ENCODE results near the gene GDPD1. TPM values are rescaled to one million over a fixed set of nuclear protein-coding genes. Genes with fewer than 3 reads are reported as not detected.
A peak's percentile ranks its signal among the peaks of the same experiment; 100 is the strongest.

Gene GDPD1
- total and polyA plus RNA-seq, 4 donors: 0.45 to 1.4 (median 0.78) TPM

- H3K4me1 ChIP-seq (ENCODE audit: control insufficient read depth in 4 of 4, insufficient read depth in 4 of 4, low read length in 3 of 4): peaks cover 0 to 12% (median 7%) of the 10 kb centered on the region in 4 donors
- TF ChIP-seq FOXA2 (IDR thresholded peaks at IDR 0.05) (no peak), TAF1 (conservative IDR thresholded peaks at IDR 0.05) (no peak), HNF4A (conservative IDR thresholded peaks at IDR 0.05) (peak; percentile 51 to 72), ZBTB33 (IDR thresholded peaks at IDR 0.05) (peak; percentile 2), RXRA (IDR thresholded peaks at IDR 0.05) (peak in 1 of 2 donors; percentile 49)
- no peaks in the 10 kb centered on the region for H3K36me3 ChIP-seq (ENCODE audit: control insufficient read depth in 4 of 4, insufficient read depth in 3 of 4, low read depth in 1 of 4, low read length in 3 of 4)
- H3K9me3 ChIP-seq (ENCODE audit: control insufficient read depth in 4 of 4, low read length in 3 of 4): no peaks in the 10 kb centered on the region
- H3K27ac ChIP-seq (ENCODE audit: low read depth in 1 of 2, low read length in 2 of 2): peak overlapping the region; percentile 68 to 78
- WGBS: 34% methylated on average over 2 of the region's 2 CpGs
- H3K27me3 ChIP-seq (ENCODE audit: control insufficient read depth in 4 of 4, insufficient read depth in 4 of 4, low read length in 3 of 4): no peaks in the 10 kb centered on the region
- no peak for DNase-seq (ENCODE audit: low spot score)
- no peak overlapping the region for H3K4me3 ChIP-seq (ENCODE audit: low read depth in 1 of 3, low read length in 3 of 3)
- H3K9ac ChIP-seq (ENCODE audit: low read depth in 1 of 2, low read length in 2 of 2): no peak overlapping the region
Measured at GRCh38 chr17:59296190-59296589, 75.9 kb downstream of the GDPD1 start.

DNA sequence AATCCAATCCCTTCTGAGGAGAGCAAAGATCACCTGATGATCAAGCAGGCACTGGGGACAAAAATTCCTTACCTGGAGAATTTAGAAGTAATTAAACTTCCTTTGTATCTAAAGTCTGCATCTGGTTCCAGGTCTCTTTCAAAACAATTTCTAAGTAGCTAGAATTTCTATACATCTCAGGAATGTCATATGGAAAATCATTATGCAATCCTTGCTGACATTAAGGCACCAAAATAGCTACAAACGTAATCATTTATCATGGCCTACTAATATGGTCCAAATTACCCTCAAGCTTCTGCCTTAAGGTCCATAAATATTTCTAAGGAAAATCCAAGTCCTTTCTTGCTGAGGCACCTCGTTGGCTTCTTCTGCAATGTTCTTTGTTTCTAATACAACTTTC lies 78.2 kb downstream of the GDPD1 start:
- no peak for DNase-seq (ENCODE audit: low spot score)
- H3K9me3 ChIP-seq (ENCODE audit: control insufficient read depth in 4 of 4, low read length in 3 of 4): no peaks in the 10 kb centered on the region
- no peaks in the 10 kb centered on the region for H3K27me3 ChIP-seq (ENCODE audit: control insufficient read depth in 4 of 4, insufficient read depth in 4 of 4, low read length in 3 of 4)
- H3K36me3 ChIP-seq (ENCODE audit: control insufficient read depth in 4 of 4, insufficient read depth in 3 of 4, low read depth in 1 of 4, low read length in 3 of 4): no peaks in the 10 kb centered on the region
- TF ChIP-seq ATF3 (IDR thresholded peaks at IDR 0.05) (no peak), RXRA (IDR thresholded peaks at IDR 0.05) (no peak), EGR1 (IDR thresholded peaks at IDR 0.05; ENCODE audit: low read depth in 2 of 2) (no peak), NR2F2 (IDR thresholded peaks at IDR 0.05) (no peak), FOXA2 (IDR thresholded peaks at IDR 0.05) (no peak), FOXA1 (IDR thresholded peaks at IDR 0.05) (no peak), GABPA (IDR thresholded peaks at IDR 0.05 in 1 of 2, conservative IDR thresholded peaks at IDR 0.05 in 1 of 2) (no peak), RAD21 (IDR thresholded peaks at IDR 0.05) (no peak), HNF4A (conservative IDR thresholded peaks at IDR 0.05) (no peak), ZBTB33 (IDR thresholded peaks at IDR 0.05) (no peak)
- TF ChIP-seq, protein P1, sequence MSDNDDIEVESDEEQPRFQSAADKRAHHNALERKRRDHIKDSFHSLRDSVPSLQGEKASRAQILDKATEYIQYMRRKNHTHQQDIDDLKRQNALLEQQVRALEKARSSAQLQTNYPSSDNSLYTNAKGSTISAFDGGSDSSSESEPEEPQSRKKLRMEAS (IDR thresholded peaks at IDR 0.05): no peak
- no peak overlapping the region for H3K9ac ChIP-seq (ENCODE audit: low read depth in 1 of 2, low read length in 2 of 2)
- H3K27ac ChIP-seq (ENCODE audit: low read depth in 1 of 2, low read length in 2 of 2): no peak overlapping the region
- peaks cover 0 to 12% (median 7%) of the 10 kb centered on the region in 4 donors for H3K4me1 ChIP-seq (ENCODE audit: control insufficient read depth in 4 of 4, insufficient read depth in 4 of 4, low read length in 3 of 4)
- WGBS: 79% methylated on average over 2 of the region's 2 CpGs
- H3K4me3 ChIP-seq (ENCODE audit: low read depth in 1 of 3, low read length in 3 of 3): no peak overlapping the region

DNA sequence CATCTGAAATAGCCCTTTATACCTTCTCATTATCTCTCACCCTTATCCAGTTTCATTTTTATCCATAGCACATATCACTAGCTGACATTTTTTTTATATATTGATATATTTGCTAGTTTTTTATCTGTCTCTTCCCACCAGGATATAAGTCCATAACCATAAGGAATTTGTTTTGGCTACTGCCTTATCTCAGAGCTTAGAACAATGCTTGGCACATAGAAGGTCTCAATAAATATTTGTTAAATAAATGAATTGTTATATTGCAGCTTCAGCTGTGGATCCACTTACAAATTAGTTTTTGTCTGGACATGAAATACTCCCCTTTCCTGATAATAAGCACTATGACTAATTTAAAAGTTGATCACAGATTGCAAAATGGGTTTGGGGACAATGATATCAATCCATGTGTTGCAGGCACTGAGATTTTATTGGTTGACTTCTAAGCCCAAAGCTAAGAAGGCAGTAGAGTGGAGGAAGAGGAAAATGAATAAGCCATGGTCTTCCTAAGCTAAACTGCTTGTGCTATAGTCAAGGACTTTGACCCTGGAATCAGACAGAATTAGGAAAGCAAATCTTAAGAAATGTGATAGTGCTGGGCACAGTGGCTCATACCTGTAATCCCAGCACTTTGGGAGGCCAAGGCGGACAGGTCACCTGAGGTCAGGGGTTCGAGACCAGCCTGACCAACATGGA lies 79.2 kb downstream of the GDPD1 start:
- no peaks in the 10 kb centered on the region for H3K36me3 ChIP-seq (ENCODE audit: control insufficient read depth in 4 of 4, insufficient read depth in 3 of 4, low read depth in 1 of 4, low read length in 3 of 4)
- H3K27ac ChIP-seq (ENCODE audit: low read depth in 1 of 2, low read length in 2 of 2): no peak overlapping the region
- TF ChIP-seq SP1 (IDR thresholded peaks at IDR 0.05) (no peak), FOXA1 (IDR thresholded peaks at IDR 0.05) (no peak), HNF4G (IDR thresholded peaks at IDR 0.05) (no peak), YY1 (IDR thresholded peaks at IDR 0.05) (no peak), GABPA (IDR thresholded peaks at IDR 0.05 in 1 of 2, conservative IDR thresholded peaks at IDR 0.05 in 1 of 2) (no peak), EGR1 (IDR thresholded peaks at IDR 0.05; ENCODE audit: low read depth in 2 of 2) (no peak), NR2F2 (IDR thresholded peaks at IDR 0.05) (no peak), ATF3 (IDR thresholded peaks at IDR 0.05) (no peak), FOXA2 (IDR thresholded peaks at IDR 0.05) (no peak), HNF4A (conservative IDR thresholded peaks at IDR 0.05) (no peak)
- TF ChIP-seq, protein P1 (IDR thresholded peaks at IDR 0.05): no peak
- TF ChIP-seq, protein P2, sequence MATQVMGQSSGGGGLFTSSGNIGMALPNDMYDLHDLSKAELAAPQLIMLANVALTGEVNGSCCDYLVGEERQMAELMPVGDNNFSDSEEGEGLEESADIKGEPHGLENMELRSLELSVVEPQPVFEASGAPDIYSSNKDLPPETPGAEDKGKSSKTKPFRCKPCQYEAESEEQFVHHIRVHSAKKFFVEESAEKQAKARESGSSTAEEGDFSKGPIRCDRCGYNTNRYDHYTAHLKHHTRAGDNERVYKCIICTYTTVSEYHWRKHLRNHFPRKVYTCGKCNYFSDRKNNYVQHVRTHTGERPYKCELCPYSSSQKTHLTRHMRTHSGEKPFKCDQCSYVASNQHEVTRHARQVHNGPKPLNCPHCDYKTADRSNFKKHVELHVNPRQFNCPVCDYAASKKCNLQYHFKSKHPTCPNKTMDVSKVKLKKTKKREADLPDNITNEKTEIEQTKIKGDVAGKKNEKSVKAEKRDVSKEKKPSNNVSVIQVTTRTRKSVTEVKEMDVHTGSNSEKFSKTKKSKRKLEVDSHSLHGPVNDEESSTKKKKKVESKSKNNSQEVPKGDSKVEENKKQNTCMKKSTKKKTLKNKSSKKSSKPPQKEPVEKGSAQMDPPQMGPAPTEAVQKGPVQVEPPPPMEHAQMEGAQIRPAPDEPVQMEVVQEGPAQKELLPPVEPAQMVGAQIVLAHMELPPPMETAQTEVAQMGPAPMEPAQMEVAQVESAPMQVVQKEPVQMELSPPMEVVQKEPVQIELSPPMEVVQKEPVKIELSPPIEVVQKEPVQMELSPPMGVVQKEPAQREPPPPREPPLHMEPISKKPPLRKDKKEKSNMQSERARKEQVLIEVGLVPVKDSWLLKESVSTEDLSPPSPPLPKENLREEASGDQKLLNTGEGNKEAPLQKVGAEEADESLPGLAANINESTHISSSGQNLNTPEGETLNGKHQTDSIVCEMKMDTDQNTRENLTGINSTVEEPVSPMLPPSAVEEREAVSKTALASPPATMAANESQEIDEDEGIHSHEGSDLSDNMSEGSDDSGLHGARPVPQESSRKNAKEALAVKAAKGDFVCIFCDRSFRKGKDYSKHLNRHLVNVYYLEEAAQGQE (IDR thresholded peaks at IDR 0.05): no peak

More for the DNA sequence above, 79.2 kb downstream of the GDPD1 start:
- H3K4me3 ChIP-seq (ENCODE audit: low read depth in 1 of 3, low read length in 3 of 3): no peak overlapping the region
- no peaks in the 10 kb centered on the region for H3K9me3 ChIP-seq (ENCODE audit: control insufficient read depth in 4 of 4, low read length in 3 of 4)
- no peak overlapping the region for H3K9ac ChIP-seq (ENCODE audit: low read depth in 1 of 2, low read length in 2 of 2)
- H3K27me3 ChIP-seq (ENCODE audit: control insufficient read depth in 4 of 4, insufficient read depth in 4 of 4, low read length in 3 of 4): no peaks in the 10 kb centered on the region
- no peak for DNase-seq (ENCODE audit: low spot score)
- peaks cover 0 to 12% (median 7%) of the 10 kb centered on the region in 4 donors for H3K4me1 ChIP-seq (ENCODE audit: control insufficient read depth in 4 of 4, insufficient read depth in 4 of 4, low read length in 3 of 4)
- WGBS: 77% methylated on average over 2 of the region's 2 CpGs
